ENCODE data around the gene PIK3C2B.

GRCh38 chr1:204450461-204451257 lies 43.9 kb downstream of the PIK3C2B start:
- TF ChIP-seq CTCF (IDR thresholded peaks at IDR 0.05) (no peak), POLR2A (IDR thresholded peaks at IDR 0.05) (no peak), POLR2AphosphoS5 (IDR thresholded peaks at IDR 0.05) (no peak)

All from suprapubic skin (tissue), 4 donors.